GM06990 (cell line): Measurements from ENCODE around the gene LHFPL6.

Experiments
- DNase-seq: peaks from one replicate; pipeline ENCODE4 v3.0.0-alpha.2; 2011; ENCODE audit not compliant: insufficient read length; ENCODE audit errors: extremely low read depth
- H3K27me3 ChIP-seq: replicated peaks from 2 replicates; pipeline ENCODE4 v1.6.0; 2011; ENCODE audit warnings: low read length; ENCODE audit not compliant: control insufficient read depth, insufficient read depth
- H3K36me3 ChIP-seq: 2 replicates; pipeline ENCODE4 v1.5.1; 2011; ENCODE audit warnings: low read length; ENCODE audit not compliant: control insufficient read depth, insufficient read depth
- H3K4me3 ChIP-seq: replicated peaks from 2 replicates; pipeline ENCODE4 v1.5.1; 2011; ENCODE audit warnings: low read depth, mild to moderate bottlenecking, control low read depth, low read length
- CTCF ChIP-seq: IDR thresholded peaks from 2 replicates; pipeline ENCODE4 v1.5.1; 2011; ENCODE audit warnings: low read length, control low read depth, mild to moderate bottlenecking, inconsistent platforms; ENCODE audit not compliant: insufficient read depth, poor library complexity, severe bottlenecking

LHFPL6 gene

GRCh38 chr13:39498471-39499114 is 104.4 kb downstream of the LHFPL6 start:
- Histone ChIP-seq H3K27me3 (no peaks in the 10 kb centered on the region), H3K36me3 (no peaks in the 10 kb centered on the region), H3K4me3 (no peak overlapping the region)
- no peak for DNase-seq
- TF ChIP-seq CTCF, result no peak

GRCh38 chr13:39496506-39496905 is 106.5 kb downstream of the LHFPL6 start:
- DNase-seq, result no peak
- no peaks in the 10 kb centered on the region for H3K27me3 ChIP-seq
- H3K36me3 ChIP-seq, result no peaks in the 10 kb centered on the region
- TF ChIP-seq CTCF, result no peak
- H3K4me3 ChIP-seq, result no peak overlapping the region

GRCh38 chr13:39494633-39495032 is 108.4 kb downstream of the LHFPL6 start:
- TF ChIP-seq CTCF, result no peak

GRCh38 chr13:39494006-39494405 is 109.0 kb downstream of the LHFPL6 start:
- Histone ChIP-seq H3K27me3 (no peaks in the 10 kb centered on the region; the same call in 1 of the 2 replicates), H3K36me3 (no peaks in the 10 kb centered on the region), H3K4me3 (no peak overlapping the region)
- DNase-seq, result no peak
- TF ChIP-seq CTCF, result no peak

More at GRCh38 chr13:39494633-39495032, 108.4 kb downstream of the LHFPL6 start:
- Histone ChIP-seq H3K36me3 (no peaks in the 10 kb centered on the region), H3K4me3 (no peak overlapping the region), H3K27me3 (no peaks in the 10 kb centered on the region; the same call in 1 of the 2 replicates)
- no peak for DNase-seq

GRCh38 chr13:39490136-39490535 is 112.9 kb downstream of the LHFPL6 start:
- no peak for DNase-seq
- Histone ChIP-seq H3K4me3 (no peak overlapping the region), H3K27me3 (no peaks in the 10 kb centered on the region; the same call in 1 of the 2 replicates), H3K36me3 (no peaks in the 10 kb centered on the region)
- TF ChIP-seq CTCF, result no peak

- no peak for TF ChIP-seq CTCF
- no peak for DNase-seq
- H3K27me3 ChIP-seq, result no peaks in the 10 kb centered on the region; the same call in 1 of the 2 replicates
- H3K36me3 ChIP-seq, result no peaks in the 10 kb centered on the region
- H3K4me3 ChIP-seq, result no peak overlapping the region
These were observed 116.2 kb downstream of the LHFPL6 start for GRCh38 chr13:39486758-39487157.
